Endodermal cell (in vitro differentiated cells): Measurements from ENCODE around the gene ACTN1. TPM values are rescaled to one million over a fixed set of nuclear protein-coding genes. Genes with fewer than 3 reads are reported as not detected.

ENCODE experiments used
- DNase-seq: peaks from one replicate; pipeline ENCODE4 v3.0.0-alpha.2; 2017
- H3K27ac ChIP-seq: 2 replicates; pipeline ENCODE4 v1.5.1; 2013; ENCODE audit warnings: mild to moderate bottlenecking, low read depth, low read length, moderate library complexity
- H3K27me3 ChIP-seq: 2 replicates; pipeline ENCODE4 v1.6.1; 2013; ENCODE audit warnings: mild to moderate bottlenecking, low read length, moderate library complexity; ENCODE audit not compliant: insufficient read depth, control insufficient read depth, poor library complexity, severe bottlenecking
- H3K36me3 ChIP-seq: 2 replicates; pipeline ENCODE4 v1.7.0; 2013; ENCODE audit warnings: mild to moderate bottlenecking, low read length, moderate library complexity; ENCODE audit not compliant: control insufficient read depth, insufficient read depth
- H3K4me1 ChIP-seq: one replicate; pipeline ENCODE4 v1.7.0; 2013; ENCODE audit warnings: low read length; ENCODE audit not compliant: control insufficient read depth, insufficient read depth
- H3K4me3 ChIP-seq: 2 replicates; pipeline ENCODE4 v1.5.1; 2013; ENCODE audit warnings: mild to moderate bottlenecking, low read length, moderate library complexity
- H3K9ac ChIP-seq: 2 replicates; pipeline ENCODE4 v1.6.1; 2013; ENCODE audit warnings: mild to moderate bottlenecking, low read length, moderate library complexity; ENCODE audit not compliant: poor library complexity, severe bottlenecking; ENCODE audit errors: extremely low read depth
- H3K9me3 ChIP-seq: 2 replicates; pipeline ENCODE4 v1.6.1; 2013; ENCODE audit warnings: mild to moderate bottlenecking, low read length, moderate library complexity; ENCODE audit not compliant: control insufficient read depth
- H3K27ac Mint-ChIP-seq: 2 replicates; pipeline ENCODE4 v1.8.0; 2020; ENCODE audit warnings: mixed read lengths
- H3K27me3 Mint-ChIP-seq: 2 replicates; pipeline ENCODE4 v1.8.0; 2021; ENCODE audit warnings: mild to moderate bottlenecking, mixed read lengths; ENCODE audit not compliant: insufficient read depth
- H3K36me3 Mint-ChIP-seq: 2 replicates; pipeline ENCODE4 v1.8.0; 2020; ENCODE audit warnings: low read depth, mixed read lengths
- H3K4me1 Mint-ChIP-seq: 2 replicates; pipeline ENCODE4 v1.8.0; 2020; ENCODE audit warnings: mixed read lengths
- H3K4me3 Mint-ChIP-seq: 2 replicates; pipeline ENCODE4 v1.8.0; 2020; ENCODE audit warnings: mild to moderate bottlenecking, moderate library complexity, mixed read lengths
- H3K9me3 Mint-ChIP-seq: 2 replicates; pipeline ENCODE4 v1.8.0; 2020; ENCODE audit warnings: mild to moderate bottlenecking, mixed read lengths
- WGBS, 2 experiments: methylation state at CpG; one replicate each; pipeline versions ENCODE4 v1.1.5 to v1.1.7; 2013; ENCODE audit warnings: missing lambda C conversion rate in 2 of 2, mixed read lengths in 1 of 2; ENCODE audit not compliant: insufficient coverage in 1 of 2, insufficient read length in 1 of 2; 5-methylcytosine and 5-hydroxymethylcytosine counted together
- total RNA-seq, 2 donors: library from RNA; stranded (reverse); fragmentation: NEBNext Ultra II Directional in 1 of 2; extraction: Animal tissue kit (Norgen Biotek cat#: 25700) in 1 of 2; gene quantifications; 2 replicates in 1 of 2; 3 replicates in 1 of 2; pipeline ENCODE4 v1.2.1, GENCODE V29; 2021
- TF ChIP-seq, protein P1 (sequence below): fragments of 200-600 bp; sonication (generic); conservative IDR thresholded peaks from 2 replicates; pipeline ENCODE4 v1.5.0; 2021; ENCODE audit warnings: antibody characterized with exemption, mild to moderate bottlenecking

The ACTN1 gene
- total RNA-seq, 2 donors from 2014 or later, result 190 to 275 TPM

DNA sequence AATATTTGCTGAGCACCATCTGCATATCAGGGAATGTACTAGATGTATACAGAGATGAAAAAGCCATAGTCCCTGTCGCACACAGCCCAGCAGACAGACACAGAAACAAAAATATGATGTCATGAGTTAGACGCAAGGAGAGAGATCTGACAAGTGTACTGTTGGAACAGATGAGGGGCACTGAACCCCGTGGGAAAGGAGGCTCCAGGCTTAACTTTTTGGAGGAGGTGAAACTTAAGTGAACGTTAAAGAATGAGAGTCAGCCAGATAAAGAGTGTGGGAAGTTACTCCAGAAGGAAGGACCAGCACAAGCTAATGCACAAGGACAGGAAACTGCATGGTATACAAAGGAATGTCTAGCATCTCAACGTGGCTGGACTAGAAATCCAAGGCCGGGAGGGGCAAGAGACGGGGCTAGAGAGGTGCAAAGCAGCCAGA, 2.5 kb upstream of the ACTN1 start:
- Mint-ChIP-seq H3K27me3 (peaks cover 4% of the 10 kb centered on the region), H3K27ac (no peak overlapping the region), H3K4me1 (peaks cover 19% of the 10 kb centered on the region), H3K9me3 (no peaks in the 10 kb centered on the region), H3K4me3 (no peak overlapping the region), H3K36me3 (no peaks in the 10 kb centered on the region)
- H3K4me3 ChIP-seq, result no peak overlapping the region
- no peak for DNase-seq
- H3K9me3 ChIP-seq, result no peaks in the 10 kb centered on the region
- no peak overlapping the region for H3K27ac ChIP-seq
- H3K4me1 ChIP-seq, result no peaks in the 10 kb centered on the region
- TF ChIP-seq, protein P1, sequence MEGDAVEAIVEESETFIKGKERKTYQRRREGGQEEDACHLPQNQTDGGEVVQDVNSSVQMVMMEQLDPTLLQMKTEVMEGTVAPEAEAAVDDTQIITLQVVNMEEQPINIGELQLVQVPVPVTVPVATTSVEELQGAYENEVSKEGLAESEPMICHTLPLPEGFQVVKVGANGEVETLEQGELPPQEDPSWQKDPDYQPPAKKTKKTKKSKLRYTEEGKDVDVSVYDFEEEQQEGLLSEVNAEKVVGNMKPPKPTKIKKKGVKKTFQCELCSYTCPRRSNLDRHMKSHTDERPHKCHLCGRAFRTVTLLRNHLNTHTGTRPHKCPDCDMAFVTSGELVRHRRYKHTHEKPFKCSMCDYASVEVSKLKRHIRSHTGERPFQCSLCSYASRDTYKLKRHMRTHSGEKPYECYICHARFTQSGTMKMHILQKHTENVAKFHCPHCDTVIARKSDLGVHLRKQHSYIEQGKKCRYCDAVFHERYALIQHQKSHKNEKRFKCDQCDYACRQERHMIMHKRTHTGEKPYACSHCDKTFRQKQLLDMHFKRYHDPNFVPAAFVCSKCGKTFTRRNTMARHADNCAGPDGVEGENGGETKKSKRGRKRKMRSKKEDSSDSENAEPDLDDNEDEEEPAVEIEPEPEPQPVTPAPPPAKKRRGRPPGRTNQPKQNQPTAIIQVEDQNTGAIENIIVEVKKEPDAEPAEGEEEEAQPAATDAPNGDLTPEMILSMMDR, result no peak
- 83 to 88% methylated on average over 6 to 7 of the region's 7 CpGs for WGBS, 2 experiments
- no peaks in the 10 kb centered on the region for H3K27me3 ChIP-seq
- peaks cover 4% of the 10 kb centered on the region for H3K36me3 ChIP-seq
- H3K9ac ChIP-seq, result no peak overlapping the region

DNA sequence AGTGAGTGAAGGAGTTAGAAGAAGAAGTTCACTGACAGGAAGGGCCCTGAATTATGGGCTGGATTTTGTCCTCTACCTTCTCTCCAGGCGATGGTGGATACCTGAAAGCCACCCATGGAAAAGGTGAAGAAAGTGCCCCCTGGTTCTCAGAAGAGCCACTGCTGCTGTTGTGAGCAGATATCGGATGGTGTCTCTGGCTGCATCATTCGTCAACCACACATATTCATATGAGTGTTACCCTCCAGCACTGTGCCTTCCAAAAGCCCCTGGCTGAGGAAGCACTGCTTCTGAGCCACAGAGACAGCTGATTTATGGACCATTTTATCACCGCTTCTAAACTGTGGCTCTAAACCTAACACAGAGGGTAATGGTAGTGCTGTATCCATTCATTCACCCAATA, 2.0 kb upstream of the ACTN1 start:
- H3K4me1 Mint-ChIP-seq, result peaks cover 24% of the 10 kb centered on the region
- Histone ChIP-seq H3K9me3 (no peaks in the 10 kb centered on the region), H3K27me3 (no peaks in the 10 kb centered on the region), H3K4me1 (no peaks in the 10 kb centered on the region), H3K4me3 (no peak overlapping the region), H3K9ac (no peak overlapping the region), H3K36me3 (peaks cover 8% of the 10 kb centered on the region), H3K27ac (no peak overlapping the region)
- no peak overlapping the region for H3K4me3 Mint-ChIP-seq
- H3K36me3 Mint-ChIP-seq, result peaks cover 2% of the 10 kb centered on the region
- H3K27me3 Mint-ChIP-seq, result peaks cover 4% of the 10 kb centered on the region
- H3K27ac Mint-ChIP-seq, result no peak overlapping the region
- TF ChIP-seq, protein P1, result peak; percentile 16
- no peaks in the 10 kb centered on the region for H3K9me3 Mint-ChIP-seq
- 86 to 94% methylated on average over 3 to 4 of the region's 4 CpGs for WGBS, 2 experiments
- DNase-seq, result no peak

DNA sequence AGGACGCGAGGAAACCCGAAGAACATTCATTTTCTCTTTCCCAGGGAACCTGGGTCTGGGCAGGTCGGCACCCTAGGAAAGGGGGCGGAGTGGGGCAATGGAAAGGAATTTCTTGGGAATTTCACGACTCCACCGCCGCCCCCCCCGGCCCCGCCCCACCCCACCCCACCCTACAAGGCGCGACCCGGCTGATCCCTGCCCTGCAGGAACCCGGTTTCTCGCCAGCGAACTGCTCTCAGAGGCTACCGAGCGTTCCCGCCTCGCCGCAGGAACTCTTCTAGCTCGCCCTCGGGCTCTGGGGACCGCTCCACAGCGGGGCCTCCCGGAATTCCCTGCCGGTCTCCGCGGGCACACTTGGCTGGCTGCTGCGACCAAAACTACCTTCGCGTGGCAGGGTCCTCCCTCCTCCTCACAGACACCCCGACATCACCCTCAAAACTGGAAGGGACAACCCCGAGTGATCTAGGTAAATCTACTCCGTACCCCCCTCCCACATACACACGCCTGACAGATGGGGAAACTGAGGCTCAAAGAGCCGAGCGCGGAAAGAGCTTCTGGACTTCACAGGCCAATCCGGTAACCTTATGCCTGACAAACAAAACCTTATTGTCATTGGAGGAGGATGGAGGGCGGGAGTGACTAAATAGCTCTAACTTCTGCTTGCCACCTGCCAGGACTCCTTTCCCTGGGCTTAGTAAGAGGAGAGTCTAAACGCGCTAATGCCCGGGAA, 785 bp upstream of the ACTN1 start:
- H3K9me3 Mint-ChIP-seq, result no peaks in the 10 kb centered on the region
- Histone ChIP-seq H3K4me3 (peak overlapping the region; percentile 85), H3K4me1 (peaks cover 3% of the 10 kb centered on the region), H3K27me3 (no peaks in the 10 kb centered on the region), H3K9me3 (no peaks in the 10 kb centered on the region), H3K36me3 (peaks cover 20% of the 10 kb centered on the region), H3K9ac (peak overlapping the region; percentile 79), H3K27ac (peak overlapping the region; percentile 86)
- WGBS, 2 experiments, result 0 to 1% methylated on average over 10 to 37 of the region's 44 CpGs
- TF ChIP-seq, protein P1, result no peak
- H3K36me3 Mint-ChIP-seq, result peaks cover 11% of the 10 kb centered on the region
- peaks cover 4% of the 10 kb centered on the region for H3K27me3 Mint-ChIP-seq
- H3K27ac Mint-ChIP-seq, result peak overlapping the region; percentile 97
- DNase-seq, result peak; percentile 92
- H3K4me1 Mint-ChIP-seq, result peaks cover 36% of the 10 kb centered on the region
- peak overlapping the region; percentile 83 for H3K4me3 Mint-ChIP-seq
